HG03196 (cell line): ENCODE data around the gene DNAL1.
"Not testable (repeated sequence)": the region's sequence is repeated elsewhere in the genome, so short reads cannot be mapped to it uniquely, and the experiment has no call there.

ENCODE experiments used
- ATAC-seq: cut with Tn5 transposase; IDR thresholded peaks from one replicate; pipeline ENCODE4 v1.9.1; 2021; ENCODE audit not compliant: unreplicated experiment

DNAL1 gene

GRCh38 chr14:73644531-73645247, at the start of gene DNAL1:
TSS of gene DNAL1 (plus strand) at chr14:73644986. CDS start at chr14:73645040, 54 bp downstream.
- ATAC-seq, result peak; percentile 98

- ATAC-seq, result no peak
Observed at GRCh38 chr14:73599499-73599898, 45.3 kb upstream of the DNAL1 start.

- ATAC-seq, result no peak
Observed at GRCh38 chr14:73602994-73603393, 41.8 kb upstream of the DNAL1 start.

- ATAC-seq, result no peak
Observed at GRCh38 chr14:73606271-73606670, 38.5 kb upstream of the DNAL1 start.

- no peak for ATAC-seq
Observed at GRCh38 chr14:73607241-73607640, 37.5 kb upstream of the DNAL1 start.

- no peak for ATAC-seq
Observed at GRCh38 chr14:73610687-73611086, 34.1 kb upstream of the DNAL1 start.

GRCh38 chr14:73612339-73613045, 32.3 kb upstream of the DNAL1 start, which contains the start of gene ACOT6:
TSS of gene ACOT6 (plus strand) at chr14:73612517. CDS start at chr14:73612572, 55 bp downstream.
- peak; percentile 53 for ATAC-seq

GRCh38 chr14:73613046-73613383, 31.8 kb upstream of the DNAL1 start:
- no peak for ATAC-seq

- no peak for ATAC-seq
Observed at GRCh38 chr14:73613419-73613963, 31.3 kb upstream of the DNAL1 start.

- no peak for ATAC-seq
Observed at GRCh38 chr14:73616831-73617230, 28.0 kb upstream of the DNAL1 start.

- ATAC-seq, result no peak
Observed at GRCh38 chr14:73619524-73619923, 25.3 kb upstream of the DNAL1 start.

- ATAC-seq, result no peak
Observed at GRCh38 chr14:73620268-73620667, 24.5 kb upstream of the DNAL1 start.

GRCh38 chr14:73623504-73624054, 21.2 kb upstream of the DNAL1 start:
- no peak for ATAC-seq

- ATAC-seq, result no peak
Observed at GRCh38 chr14:73625706-73626105, 19.1 kb upstream of the DNAL1 start.

- ATAC-seq, result no peak
Observed at GRCh38 chr14:73627151-73627558, 17.6 kb upstream of the DNAL1 start.

- no peak for ATAC-seq
Observed at GRCh38 chr14:73630009-73630780, 14.6 kb upstream of the DNAL1 start.

GRCh38 chr14:73633116-73634010, 11.4 kb upstream of the DNAL1 start:
- peak; percentile 56 for ATAC-seq

GRCh38 chr14:73634011-73634833, 10.6 kb upstream of the DNAL1 start:
- peak; percentile 16 for ATAC-seq

GRCh38 chr14:73636355-73636754, 8.4 kb upstream of the DNAL1 start:
- ATAC-seq, result not testable (repeated sequence)
